GM21381 (cell line): Measurements from ENCODE around the gene COPS2.
"Not testable (repeated sequence)": the region's sequence is repeated elsewhere in the genome, so short reads cannot be mapped to it uniquely, and the experiment has no call there.

Experiments used
- ATAC-seq: cut with Tn5 transposase; IDR thresholded peaks from one replicate; pipeline ENCODE4 v1.9.1; 2021; ENCODE audit warnings: mild to moderate bottlenecking, moderate library complexity; ENCODE audit not compliant: unreplicated experiment

Gene COPS2

GRCh38 chr15:49110158-49110944 lies 45.0 kb downstream of the COPS2 start:
- no peak for ATAC-seq

DNA sequence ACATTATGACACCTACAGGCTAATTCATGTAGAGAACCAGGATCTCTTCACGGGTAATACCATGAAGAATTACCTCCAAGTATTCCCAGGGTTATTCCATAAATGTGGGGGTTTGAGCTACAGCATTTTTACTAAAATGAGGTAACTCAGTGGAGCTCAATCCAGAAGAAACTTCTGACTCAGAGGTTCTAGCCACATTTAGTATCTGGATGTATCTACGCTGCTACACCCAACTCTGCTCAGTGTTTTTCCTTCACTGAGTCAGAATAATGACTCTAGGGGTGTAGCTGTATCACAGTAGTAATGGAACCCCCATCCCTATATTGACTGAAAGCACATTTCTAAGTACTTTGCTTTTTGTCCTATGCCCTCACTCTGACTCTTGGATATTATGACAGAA lies 52.4 kb downstream of the COPS2 start:
- ATAC-seq = no peak

GRCh38 chr15:49101536-49101935 lies 53.9 kb downstream of the COPS2 start:
- no peak for ATAC-seq

DNA sequence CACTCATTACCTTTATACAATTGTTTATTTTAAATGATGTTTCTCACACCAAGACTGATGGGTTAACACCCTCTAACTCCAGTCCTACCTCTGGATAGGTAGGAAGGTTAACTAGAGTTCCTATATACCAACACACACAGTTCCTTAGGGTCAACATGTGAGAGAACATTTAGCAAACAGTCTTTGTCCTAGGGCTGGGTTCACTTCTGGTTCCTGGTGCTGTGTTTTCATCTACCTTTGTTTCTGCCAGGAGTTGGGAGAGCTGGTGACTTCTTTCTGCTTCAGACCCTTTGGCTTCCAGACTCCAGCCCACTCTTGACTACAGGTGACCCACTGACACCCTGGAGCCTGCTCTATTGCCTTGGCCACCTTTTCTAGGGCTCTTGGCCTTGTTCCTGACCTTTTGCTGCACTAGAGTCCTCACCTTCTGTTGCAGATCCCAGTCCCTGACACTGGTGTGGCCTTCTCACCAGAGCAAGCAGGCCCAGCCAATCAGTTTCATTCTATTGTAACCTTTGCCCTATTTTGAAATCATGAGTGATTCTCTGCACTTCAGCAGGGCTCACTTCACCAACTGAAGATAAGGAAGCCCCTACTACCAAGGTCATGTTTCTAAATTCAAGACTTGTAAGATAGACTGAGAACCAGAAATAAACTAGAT lies 59.2 kb downstream of the COPS2 start:
- ATAC-seq = no peak

DNA sequence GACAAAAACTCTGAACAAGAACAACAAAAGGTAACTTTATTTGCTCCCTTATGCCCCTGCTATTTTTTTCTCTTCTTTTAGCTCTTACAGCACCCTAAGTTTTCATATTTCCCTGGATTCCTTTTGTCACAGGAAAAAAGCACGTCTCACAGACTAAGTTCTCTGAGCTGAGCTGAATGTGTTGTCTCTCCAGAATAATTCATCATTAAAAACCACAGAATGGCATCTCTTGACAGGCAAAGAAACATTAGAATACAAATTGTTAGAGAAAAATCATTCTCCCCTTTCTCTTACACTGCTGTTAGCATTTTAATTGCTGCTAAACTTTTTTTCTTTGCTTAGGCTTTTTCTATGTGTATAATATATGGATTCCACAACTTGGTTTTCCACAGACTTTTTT lies 60.5 kb downstream of the COPS2 start:
- no peak for ATAC-seq

DNA sequence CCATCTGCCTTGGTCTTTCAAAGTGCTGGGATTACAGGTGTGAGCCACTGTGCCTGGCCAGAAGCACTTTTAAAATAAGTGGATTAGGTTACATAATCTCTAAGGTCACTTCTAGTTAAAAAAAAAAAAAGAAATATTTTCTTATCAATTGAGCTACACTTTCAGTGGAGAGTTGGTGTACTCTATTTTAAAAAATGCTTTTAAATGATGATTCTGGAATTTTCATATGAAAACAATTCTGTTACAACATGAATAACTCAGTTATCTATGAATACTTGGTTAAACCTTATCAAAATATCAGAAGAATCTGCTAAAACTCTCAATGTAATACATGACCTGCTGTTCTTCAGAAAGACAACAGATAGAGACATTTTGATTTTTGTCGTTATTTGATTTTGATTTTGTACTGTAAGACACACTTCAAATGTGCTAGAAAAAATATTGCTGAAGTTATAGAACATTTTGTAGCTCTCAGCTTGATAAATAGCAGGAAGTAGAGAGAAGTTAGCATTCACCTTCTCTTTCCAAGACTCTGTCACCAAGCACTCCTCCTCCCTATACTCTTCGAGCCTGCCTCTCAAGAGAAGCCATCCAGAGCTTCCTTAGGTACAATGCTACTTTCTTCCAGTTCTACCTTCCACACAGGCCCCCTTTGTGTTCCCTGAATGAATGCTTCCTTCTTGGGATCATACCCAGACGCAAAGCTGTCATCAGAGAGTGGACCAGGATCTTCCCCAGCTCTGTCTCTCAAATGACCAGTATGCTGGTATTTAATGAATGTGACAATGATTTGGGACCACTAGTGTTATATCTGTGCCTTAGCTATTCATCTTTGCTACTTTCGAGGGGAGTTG lies 61.9 kb downstream of the COPS2 start:
- no peak for ATAC-seq

DNA sequence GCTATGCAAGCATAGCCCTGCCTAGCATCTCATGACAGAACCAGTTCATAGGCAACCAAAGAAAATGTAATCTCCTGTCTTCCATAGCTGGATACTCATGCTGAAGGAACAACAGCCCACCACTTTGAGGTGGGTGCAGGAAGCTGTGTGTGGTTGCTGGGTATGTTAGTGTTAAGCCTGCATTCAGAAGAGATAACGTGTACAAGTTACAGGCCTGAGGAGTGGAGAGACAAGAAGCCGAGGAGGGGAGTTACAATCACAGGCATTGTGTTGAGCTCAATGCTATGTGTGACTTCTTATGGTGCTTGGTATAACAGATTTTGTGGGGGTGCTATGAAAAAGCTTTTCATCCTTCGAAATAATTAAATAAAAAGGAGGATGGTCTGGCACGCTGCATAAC lies 66.4 kb downstream of the COPS2 start:
- ATAC-seq = no peak

GRCh38 chr15:49085696-49086459 lies 69.5 kb downstream of the COPS2 start:
- no peak for ATAC-seq

DNA sequence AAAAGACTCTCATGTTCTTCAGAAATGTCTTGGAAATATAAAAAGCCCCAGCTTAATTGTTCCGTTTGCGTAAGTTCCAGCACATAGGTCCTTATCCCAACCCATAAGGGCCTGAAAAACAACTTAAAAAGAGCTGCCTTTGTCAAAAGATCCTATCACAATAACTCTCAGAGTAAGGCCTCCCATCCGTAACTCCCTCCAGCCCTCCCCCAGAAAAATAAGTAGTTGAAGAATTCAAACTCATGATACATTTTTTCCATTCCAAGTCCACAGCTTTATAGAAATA lies 71.2 kb downstream of the COPS2 start:
- no peak for ATAC-seq

- no peak for ATAC-seq
Observed at GRCh38 chr15:49083401-49084284, 71.8 kb downstream of the COPS2 start.

DNA sequence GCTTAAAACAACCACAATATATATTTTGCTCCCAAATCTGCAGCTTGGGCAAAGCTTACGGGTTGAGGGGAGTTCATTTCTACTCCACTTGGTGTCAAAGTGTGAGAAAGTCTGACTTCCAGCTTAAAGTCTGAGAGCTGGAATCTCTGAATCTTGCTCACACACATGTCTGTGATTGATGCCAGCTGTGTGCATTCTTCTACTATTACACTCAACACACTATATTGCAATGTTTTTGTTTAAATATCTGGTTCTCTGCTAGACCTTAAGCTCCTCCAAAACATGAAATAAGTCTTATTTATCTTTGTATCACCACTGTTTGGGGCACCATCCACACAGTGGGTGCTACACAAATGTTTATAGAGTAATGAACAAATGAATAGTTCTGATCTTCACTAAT lies 72.4 kb downstream of the COPS2 start:
- no peak for ATAC-seq

DNA sequence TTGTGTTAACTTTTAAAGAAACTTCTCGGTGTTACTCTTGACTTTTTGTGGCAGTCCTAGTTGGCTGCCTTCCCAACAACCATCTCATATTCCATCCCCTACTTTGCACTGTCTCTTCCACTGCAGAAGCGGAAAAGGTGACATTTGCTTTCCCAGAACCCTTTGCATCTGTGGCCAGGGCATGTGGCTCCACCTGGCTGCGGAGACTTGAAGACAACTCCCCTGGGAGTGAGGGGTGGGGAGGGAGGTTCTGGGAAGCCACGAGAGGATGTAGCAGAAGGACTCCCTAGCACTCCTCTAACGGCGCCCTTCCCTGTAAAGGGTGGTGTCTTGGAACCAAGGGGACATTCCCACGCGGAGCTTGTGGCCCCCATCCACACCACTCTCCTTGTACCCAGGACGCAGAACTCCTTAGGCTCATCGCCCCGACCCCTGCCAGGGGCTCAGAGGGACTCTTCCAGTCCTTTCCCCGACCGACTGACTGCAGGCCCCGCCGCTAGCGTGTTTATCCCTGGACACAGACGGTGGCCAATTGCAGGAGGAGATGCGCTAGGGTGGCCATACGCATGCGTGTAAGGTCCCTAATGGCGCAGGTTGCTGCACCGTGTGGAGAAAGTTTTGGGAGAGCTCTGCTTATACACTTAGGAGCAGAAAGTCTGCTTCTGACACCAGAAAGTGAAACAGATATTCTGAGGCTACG lies 75.9 kb downstream of the COPS2 start:
- no peak for ATAC-seq

DNA sequence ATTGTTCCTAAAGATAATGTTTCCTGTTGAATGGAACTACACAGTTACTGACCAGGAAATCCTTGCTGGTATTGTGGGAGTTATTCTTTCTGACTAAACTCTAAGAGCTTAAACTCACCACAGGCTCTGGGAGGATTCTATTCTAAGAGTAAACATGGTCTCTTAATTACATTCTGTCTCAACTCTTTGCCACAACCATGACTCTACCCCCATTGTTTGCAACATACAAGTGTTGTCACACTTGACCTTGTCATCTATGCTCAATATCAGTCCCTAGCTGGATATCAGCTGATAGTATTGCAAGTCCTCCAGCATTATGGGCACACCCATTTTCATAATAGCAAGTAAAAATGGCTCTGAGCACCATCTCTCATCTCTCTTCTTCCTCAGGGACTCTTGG lies 79.5 kb downstream of the COPS2 start:
- no peak for ATAC-seq

GRCh38 chr15:49074589-49075287 lies 80.7 kb downstream of the COPS2 start:
- not testable (repeated sequence) for ATAC-seq
